GM12864 (cell line): ENCODE data around the gene RNF213.

Experiments
- DNase-seq: peaks from one replicate; pipeline ENCODE4 v3.0.0-alpha.2; 2011; ENCODE audit warnings: low read depth
- H3K4me3 ChIP-seq: 2 replicates; pipeline ENCODE4 v1.5.1; 2011; ENCODE audit warnings: mild to moderate bottlenecking, low read depth, low read length, control low read depth
- TF ChIP-seq, protein P1 (sequence below): IDR thresholded peaks from 2 replicates; pipeline ENCODE4 v1.5.1; 2011; ENCODE audit warnings: low read depth, mild to moderate bottlenecking, moderate library complexity, low read length, control low read depth, inconsistent platforms; ENCODE audit errors: missing control alignments

Gene RNF213

DNA sequence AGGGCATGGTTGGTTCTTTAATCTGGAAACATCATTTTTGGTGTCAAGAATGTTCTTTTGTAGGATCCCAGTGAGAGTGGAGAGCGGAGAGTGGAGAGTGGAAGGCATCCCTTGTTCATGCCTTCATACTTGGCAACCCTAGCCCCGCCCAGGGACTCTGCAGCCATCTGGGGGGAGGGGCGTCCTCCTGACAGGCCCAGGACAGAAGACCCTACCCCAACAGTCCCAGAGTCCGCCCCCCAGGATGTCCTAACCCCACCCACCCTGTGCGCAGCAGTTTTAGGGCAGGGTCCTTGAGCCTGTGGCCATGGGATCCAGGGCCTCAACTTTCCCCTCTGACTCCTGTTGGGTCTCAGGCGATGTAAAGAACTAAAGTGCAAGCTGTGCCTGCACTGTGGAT lies 36.0 kb upstream of the RNF213 start:
- no peak overlapping the region for H3K4me3 ChIP-seq
- DNase-seq: no peak
- TF ChIP-seq, protein P1, sequence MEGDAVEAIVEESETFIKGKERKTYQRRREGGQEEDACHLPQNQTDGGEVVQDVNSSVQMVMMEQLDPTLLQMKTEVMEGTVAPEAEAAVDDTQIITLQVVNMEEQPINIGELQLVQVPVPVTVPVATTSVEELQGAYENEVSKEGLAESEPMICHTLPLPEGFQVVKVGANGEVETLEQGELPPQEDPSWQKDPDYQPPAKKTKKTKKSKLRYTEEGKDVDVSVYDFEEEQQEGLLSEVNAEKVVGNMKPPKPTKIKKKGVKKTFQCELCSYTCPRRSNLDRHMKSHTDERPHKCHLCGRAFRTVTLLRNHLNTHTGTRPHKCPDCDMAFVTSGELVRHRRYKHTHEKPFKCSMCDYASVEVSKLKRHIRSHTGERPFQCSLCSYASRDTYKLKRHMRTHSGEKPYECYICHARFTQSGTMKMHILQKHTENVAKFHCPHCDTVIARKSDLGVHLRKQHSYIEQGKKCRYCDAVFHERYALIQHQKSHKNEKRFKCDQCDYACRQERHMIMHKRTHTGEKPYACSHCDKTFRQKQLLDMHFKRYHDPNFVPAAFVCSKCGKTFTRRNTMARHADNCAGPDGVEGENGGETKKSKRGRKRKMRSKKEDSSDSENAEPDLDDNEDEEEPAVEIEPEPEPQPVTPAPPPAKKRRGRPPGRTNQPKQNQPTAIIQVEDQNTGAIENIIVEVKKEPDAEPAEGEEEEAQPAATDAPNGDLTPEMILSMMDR: no peak

DNA sequence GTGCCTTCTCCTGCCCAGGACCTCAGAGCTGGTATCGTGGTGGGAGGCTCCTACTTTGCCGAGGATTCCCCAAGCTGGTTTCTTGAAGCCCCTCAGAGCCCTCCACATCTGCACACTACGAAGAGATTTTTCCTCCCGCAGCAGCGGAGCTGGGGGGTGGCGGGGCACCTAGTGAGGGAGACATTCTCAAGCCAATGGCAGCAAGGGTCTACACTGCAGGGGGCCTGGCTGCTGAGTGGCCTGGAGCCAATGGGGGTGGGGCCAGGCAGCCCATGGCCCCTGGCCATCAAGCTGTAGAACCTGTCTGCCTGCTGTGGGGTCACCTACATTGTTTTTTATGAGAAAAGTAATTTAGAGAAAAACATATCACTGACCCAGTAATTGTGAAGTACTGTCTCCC lies 35.4 kb upstream of the RNF213 start:
- DNase-seq: no peak
- TF ChIP-seq, protein P1: no peak
- no peak overlapping the region for H3K4me3 ChIP-seq

DNA sequence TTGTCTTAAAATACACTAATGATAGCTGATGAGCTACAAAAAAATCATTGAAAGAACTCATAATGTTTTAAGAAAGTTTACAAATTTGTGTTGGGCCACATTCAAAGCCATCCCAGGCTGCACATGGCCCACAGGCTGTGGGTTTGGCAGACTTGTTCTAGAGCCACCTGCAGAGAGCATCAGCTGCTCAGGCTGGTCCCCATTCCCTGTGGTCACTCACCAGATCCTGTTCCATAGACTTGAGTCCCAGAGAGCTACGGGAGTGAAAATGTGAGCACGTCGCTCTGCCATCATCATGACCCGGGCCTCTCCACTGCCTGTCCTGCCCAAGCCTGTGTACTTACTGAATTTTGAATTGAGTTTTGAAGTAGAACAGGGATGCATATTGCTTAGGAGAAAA lies 33.5 kb upstream of the RNF213 start:
- TF ChIP-seq, protein P1: no peak

DNA sequence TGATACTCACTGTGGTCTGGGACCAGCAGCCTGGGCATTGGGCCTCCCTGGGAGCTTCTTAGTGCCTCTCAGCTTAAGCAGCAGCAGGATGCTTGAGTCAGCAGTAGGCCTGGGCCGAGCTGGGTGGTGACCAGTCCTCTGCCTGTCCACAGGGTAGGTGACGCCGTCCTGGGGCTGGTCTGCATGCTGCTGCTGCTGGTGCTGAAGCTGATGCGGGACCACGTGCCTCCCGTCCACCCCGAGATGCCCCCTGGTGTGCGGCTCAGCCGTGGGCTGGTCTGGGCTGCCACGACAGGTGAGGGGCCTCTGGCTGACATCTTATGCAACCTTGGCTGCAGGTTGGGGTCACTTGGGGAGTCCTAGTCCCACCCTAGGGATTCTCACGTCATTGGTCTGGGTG lies 33.0 kb upstream of the RNF213 start:
- TF ChIP-seq, protein P1: no peak

More for the DNA sequence above, 33.5 kb upstream of the RNF213 start:
- no peak for DNase-seq
- no peak overlapping the region for H3K4me3 ChIP-seq

DNA sequence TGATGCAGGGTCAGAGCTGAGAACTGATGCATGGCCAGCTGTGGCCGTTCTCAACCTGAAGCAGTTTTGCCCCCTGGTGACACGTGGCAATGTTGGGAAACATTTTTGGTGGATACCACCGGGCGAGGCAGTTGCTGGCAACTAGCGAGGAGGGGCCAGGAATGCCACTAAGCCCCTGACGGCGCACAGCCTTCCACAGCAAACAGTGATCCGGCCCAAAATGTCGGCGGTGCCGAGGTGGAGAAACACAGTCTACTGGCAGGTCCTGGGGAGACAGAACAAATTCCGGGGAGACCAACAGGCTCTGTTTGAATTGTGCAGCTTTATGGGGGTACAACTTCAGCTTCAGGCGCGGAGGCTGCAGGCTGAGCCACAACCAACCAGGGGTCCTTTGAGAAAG lies 32.2 kb upstream of the RNF213 start:
- DNase-seq: no peak
- no peak overlapping the region for H3K4me3 ChIP-seq
- TF ChIP-seq, protein P1: no peak

More for the DNA sequence above, 33.0 kb upstream of the RNF213 start:
- no peak overlapping the region for H3K4me3 ChIP-seq
- no peak for DNase-seq

DNA sequence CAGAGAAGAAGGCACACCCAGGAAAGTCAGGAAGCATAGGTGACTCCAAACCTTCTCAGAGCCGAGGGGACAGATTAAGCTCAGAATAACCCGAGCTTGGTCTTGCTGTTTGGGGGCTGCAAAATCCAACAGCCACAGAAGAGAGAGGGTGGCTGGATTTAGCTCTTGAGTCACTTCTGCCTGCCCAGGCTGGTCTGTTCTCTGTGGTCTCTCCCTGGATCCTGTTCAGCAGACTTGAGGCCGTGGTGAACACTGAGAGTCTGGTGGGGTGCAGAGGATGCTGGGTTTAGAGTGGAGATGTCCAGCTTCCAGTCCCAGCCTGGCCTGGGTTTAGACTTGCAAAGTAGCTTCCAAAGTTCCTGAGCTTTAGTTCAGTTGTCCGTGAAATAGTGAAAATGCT lies 31.6 kb upstream of the RNF213 start:
- no peak for DNase-seq
- TF ChIP-seq, protein P1: no peak
- H3K4me3 ChIP-seq: no peak overlapping the region

DNA sequence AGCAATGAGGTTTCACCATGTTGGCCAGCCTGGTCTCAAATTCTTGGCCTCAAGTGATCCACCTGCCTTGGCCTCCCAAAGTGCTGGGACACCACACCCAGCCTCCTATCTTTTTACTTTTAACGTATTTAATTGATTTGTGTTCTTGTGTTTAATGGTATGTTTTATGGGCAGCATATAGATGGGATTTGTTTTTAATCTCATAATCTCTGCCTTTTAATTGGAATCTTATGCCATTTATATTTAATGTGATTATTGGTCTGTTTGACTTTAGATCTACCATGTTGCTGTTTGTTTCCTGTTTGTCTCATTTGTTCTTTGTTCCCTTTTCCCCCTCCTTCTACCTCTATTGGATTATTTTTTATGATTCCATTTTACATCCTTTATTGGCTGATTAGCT lies 28.2 kb upstream of the RNF213 start:
- no peak for DNase-seq
- TF ChIP-seq, protein P1: no peak
- H3K4me3 ChIP-seq: no peak overlapping the region
